Measurements from ENCODE around the gene LRRC4C. TPM values are rescaled to one million over a fixed set of nuclear protein-coding genes. Genes with fewer than 3 reads are reported as not detected.

LRRC4C gene
- total and polyA plus RNA-seq, 4 donors, result 0.33 to 5.3 (median 0.43) TPM

DNA sequence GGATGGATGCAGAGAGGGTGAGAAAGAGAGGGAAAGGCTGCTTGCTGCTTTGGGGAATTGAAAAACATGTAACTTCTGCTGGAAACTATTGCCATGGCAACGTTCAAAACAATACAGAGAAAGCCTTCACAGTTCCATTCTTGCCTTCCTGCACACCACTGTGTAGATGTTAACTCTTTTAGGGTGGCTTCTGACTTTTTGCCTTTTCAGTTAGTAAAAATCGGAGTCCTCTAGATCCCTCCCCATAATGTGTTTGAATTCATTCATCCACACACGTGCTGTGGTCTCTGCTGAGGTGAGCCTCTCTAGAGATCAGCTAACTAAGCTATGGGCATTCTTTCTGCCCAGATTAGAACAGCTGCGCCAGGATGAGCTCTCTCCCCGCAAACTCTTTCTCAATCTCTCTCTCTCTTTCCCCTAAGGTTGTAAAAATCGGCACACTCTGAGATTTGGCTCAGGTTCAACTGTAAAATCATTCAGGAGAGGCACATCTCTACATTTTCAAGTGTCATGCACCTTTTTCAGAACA, 1178.3 kb downstream of the LRRC4C start:
- Histone ChIP-seq H3K4me1 (ENCODE audit: control insufficient read depth in 5 of 5, insufficient read depth in 5 of 5, low read length in 5 of 5) (peaks cover 0 to 5% (median 3%) of the 10 kb centered on the region in 5 donors), H3K36me3 (ENCODE audit: control insufficient read depth in 4 of 4, insufficient read depth in 4 of 4, low read length in 4 of 4) (no peaks in the 10 kb centered on the region), H3K9ac (ENCODE audit: insufficient read depth in 1 of 2, low read length in 2 of 2) (no peak overlapping the region), H3K27me3 (ENCODE audit: control insufficient read depth in 3 of 3, insufficient read depth in 3 of 3, low read length in 2 of 3) (no peaks in the 10 kb centered on the region), H3K27ac (ENCODE audit: low read depth in 1 of 2, low read length in 1 of 2) (no peak overlapping the region), H3K4me3 (no peak overlapping the region), H3K9me3 (ENCODE audit: control insufficient read depth in 4 of 4, insufficient read depth in 3 of 4, low read length in 3 of 4) (no peaks in the 10 kb centered on the region)
- 44 to 49% methylated on average over 6 of the region's 6 CpGs for WGBS, 2 donors
- DNase-seq (peak; percentile 61 to 89 (median 87)), ATAC-seq (ENCODE audit: insufficient read depth, low FRiP score) (no peak)
- TF ChIP-seq, protein P1, sequence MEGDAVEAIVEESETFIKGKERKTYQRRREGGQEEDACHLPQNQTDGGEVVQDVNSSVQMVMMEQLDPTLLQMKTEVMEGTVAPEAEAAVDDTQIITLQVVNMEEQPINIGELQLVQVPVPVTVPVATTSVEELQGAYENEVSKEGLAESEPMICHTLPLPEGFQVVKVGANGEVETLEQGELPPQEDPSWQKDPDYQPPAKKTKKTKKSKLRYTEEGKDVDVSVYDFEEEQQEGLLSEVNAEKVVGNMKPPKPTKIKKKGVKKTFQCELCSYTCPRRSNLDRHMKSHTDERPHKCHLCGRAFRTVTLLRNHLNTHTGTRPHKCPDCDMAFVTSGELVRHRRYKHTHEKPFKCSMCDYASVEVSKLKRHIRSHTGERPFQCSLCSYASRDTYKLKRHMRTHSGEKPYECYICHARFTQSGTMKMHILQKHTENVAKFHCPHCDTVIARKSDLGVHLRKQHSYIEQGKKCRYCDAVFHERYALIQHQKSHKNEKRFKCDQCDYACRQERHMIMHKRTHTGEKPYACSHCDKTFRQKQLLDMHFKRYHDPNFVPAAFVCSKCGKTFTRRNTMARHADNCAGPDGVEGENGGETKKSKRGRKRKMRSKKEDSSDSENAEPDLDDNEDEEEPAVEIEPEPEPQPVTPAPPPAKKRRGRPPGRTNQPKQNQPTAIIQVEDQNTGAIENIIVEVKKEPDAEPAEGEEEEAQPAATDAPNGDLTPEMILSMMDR (IDR thresholded peaks at IDR 0.05; ENCODE audit: control extremely low read depth, extremely low read depth), result no peak

DNA sequence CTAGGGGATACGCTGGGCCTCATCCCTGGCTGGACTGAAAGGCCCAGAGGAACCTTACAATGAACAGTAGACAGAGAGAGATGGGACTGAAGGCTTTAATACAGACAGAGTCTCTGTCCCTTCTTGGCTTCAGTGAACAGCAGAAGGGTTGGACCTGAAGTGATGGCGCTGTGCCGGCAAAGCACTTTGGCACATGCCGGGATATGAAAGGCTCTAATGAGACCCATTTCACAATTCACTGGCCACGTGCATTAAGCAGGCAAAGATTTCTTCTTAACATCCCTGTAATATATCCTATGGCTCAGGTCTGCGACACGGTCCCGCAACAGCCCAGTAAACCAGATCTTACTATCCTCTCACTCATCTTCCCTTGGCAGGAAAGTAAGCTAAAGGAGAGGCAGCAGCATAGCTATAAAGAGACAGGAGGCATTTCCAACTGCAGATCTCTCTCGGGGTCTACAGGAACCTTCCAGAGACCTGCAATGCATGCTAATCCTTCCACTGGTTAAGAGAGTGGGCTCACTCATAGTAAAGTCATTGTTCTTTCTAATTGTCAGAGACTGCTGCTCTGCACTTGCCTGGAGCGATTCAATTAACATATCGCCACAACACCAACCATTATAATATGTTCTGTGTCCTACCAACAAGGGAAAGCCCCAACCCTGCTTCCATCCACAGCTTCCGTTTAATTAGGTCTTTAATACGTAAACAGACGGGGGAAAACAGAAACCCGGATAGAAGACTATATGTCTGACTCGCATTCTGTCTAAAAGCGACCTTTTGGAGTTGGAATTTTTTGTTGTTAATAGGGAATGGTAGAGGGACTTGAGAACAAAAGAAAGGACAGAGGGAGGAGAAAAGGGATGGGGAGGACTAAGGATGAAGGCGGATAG, 1179.0 kb downstream of the LRRC4C start:
- 70 to 73% methylated on average over 18 of the region's 18 CpGs for WGBS, 2 donors
- H3K36me3 ChIP-seq (ENCODE audit: control insufficient read depth in 4 of 4, insufficient read depth in 4 of 4, low read length in 4 of 4), result no peaks in the 10 kb centered on the region
- H3K27me3 ChIP-seq (ENCODE audit: control insufficient read depth in 3 of 3, insufficient read depth in 3 of 3, low read length in 2 of 3), result no peaks in the 10 kb centered on the region
- H3K4me1 ChIP-seq (ENCODE audit: control insufficient read depth in 5 of 5, insufficient read depth in 5 of 5, low read length in 5 of 5), result peaks cover 0 to 5% (median 3%) of the 10 kb centered on the region in 5 donors
- H3K4me3 ChIP-seq, result no peak overlapping the region
- no peak overlapping the region for H3K27ac ChIP-seq (ENCODE audit: low read depth in 1 of 2, low read length in 1 of 2)
- TF ChIP-seq, protein P1 (IDR thresholded peaks at IDR 0.05; ENCODE audit: control extremely low read depth, extremely low read depth), result no peak
- H3K9me3 ChIP-seq (ENCODE audit: control insufficient read depth in 4 of 4, insufficient read depth in 3 of 4, low read length in 3 of 4), result no peaks in the 10 kb centered on the region
- no peak for DNase-seq
- no peak overlapping the region for H3K9ac ChIP-seq (ENCODE audit: insufficient read depth in 1 of 2, low read length in 2 of 2)
- ATAC-seq (ENCODE audit: insufficient read depth, low FRiP score), result no peak

DNA sequence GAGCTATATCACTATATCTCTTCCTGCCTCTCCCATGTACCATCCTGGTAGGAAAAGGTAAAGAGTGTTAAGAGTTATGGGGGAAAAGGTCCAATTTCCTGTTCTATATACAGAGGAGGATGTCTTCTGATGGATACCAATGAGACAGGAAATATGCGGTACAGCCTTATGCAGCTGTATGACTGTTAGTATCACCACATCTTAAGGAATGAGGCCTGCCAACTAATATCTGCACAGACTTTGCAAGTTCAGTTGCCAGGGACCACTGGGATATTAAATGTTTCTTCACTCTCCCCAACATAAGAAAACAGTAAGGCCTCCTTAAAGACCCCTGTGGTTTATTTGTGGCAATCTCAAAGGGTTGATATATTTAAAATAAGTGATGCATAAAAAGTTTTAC, 1182.5 kb downstream of the LRRC4C start:
- H3K4me1 ChIP-seq (ENCODE audit: control insufficient read depth in 5 of 5, insufficient read depth in 5 of 5, low read length in 5 of 5), result peaks cover 0 to 5% (median 3%) of the 10 kb centered on the region in 5 donors
- no peak overlapping the region for H3K27ac ChIP-seq (ENCODE audit: low read depth in 1 of 2, low read length in 1 of 2)
- TF ChIP-seq, protein P1 (IDR thresholded peaks at IDR 0.05; ENCODE audit: control extremely low read depth, extremely low read depth), result no peak
- no peaks in the 10 kb centered on the region for H3K27me3 ChIP-seq (ENCODE audit: control insufficient read depth in 3 of 3, insufficient read depth in 3 of 3, low read length in 2 of 3)
- H3K9me3 ChIP-seq (ENCODE audit: control insufficient read depth in 4 of 4, insufficient read depth in 3 of 4, low read length in 3 of 4), result no peaks in the 10 kb centered on the region
- 63 to 66% methylated on average over 1 of the region's 1 CpG for WGBS, 2 donors
- H3K36me3 ChIP-seq (ENCODE audit: control insufficient read depth in 4 of 4, insufficient read depth in 4 of 4, low read length in 4 of 4), result no peaks in the 10 kb centered on the region
- H3K9ac ChIP-seq (ENCODE audit: insufficient read depth in 1 of 2, low read length in 2 of 2), result no peak overlapping the region
- H3K4me3 ChIP-seq, result no peak overlapping the region
- ATAC-seq (ENCODE audit: insufficient read depth, low FRiP score), result no peak
- peak in 2 of 3 donors; percentile 43 to 47 for DNase-seq

All from lung (tissue), 12 donors.